CD14-positive monocyte (primary cell): ENCODE data around the gene E2F4. TPM values are rescaled to one million over a fixed set of nuclear protein-coding genes. Genes with fewer than 3 reads are reported as not detected.

Experiments used
- DNase-seq, 3 donors: peaks; one replicate each; pipeline ENCODE4 v3.0.0-alpha.2; 2011 to 2022
- H2AFZ ChIP-seq: 2 replicates; pipeline ENCODE4 v1.6.0; 2012; ENCODE audit warnings: mild to moderate bottlenecking, low read depth, low read length, inconsistent platforms; ENCODE audit not compliant: insufficient read depth, poor library complexity, severe bottlenecking
- H3K27ac ChIP-seq, 2 donors: 1 replicate in 1 of 2; 2 replicates in 1 of 2; pipeline ENCODE4 v1.5.1; 2012 to 2013; ENCODE audit warnings: low read length in 2 of 2, control low read depth in 1 of 2, inconsistent platforms in 1 of 2, low read depth in 1 of 2, mild to moderate bottlenecking in 1 of 2
- H3K27me3 ChIP-seq, 2 donors: one replicate each; pipeline versions ENCODE4 v1.6.0 to v1.6.1; 2011 to 2013; ENCODE audit warnings: low read length in 2 of 2; ENCODE audit not compliant: control insufficient read depth in 2 of 2, insufficient read depth in 2 of 2
- H3K36me3 ChIP-seq, 2 donors: replicated peaks in 1 of 2; 1 replicate in 1 of 2; 2 replicates in 1 of 2; pipeline versions ENCODE4 v1.5.1 to v1.6.1; 2012 to 2013; ENCODE audit warnings: low read length in 2 of 2, control low read depth in 1 of 2, inconsistent platforms in 1 of 2, mild to moderate bottlenecking in 1 of 2; ENCODE audit not compliant: insufficient read depth in 2 of 2, control insufficient read depth in 1 of 2
- H3K4me1 ChIP-seq, 2 donors: 1 replicate in 1 of 2; 2 replicates in 1 of 2; pipeline versions ENCODE4 v1.5.1 to v1.6.1; 2012 to 2013; ENCODE audit warnings: low read length in 2 of 2, control low read depth in 1 of 2, inconsistent platforms in 1 of 2, mild to moderate bottlenecking in 1 of 2, moderate library complexity in 1 of 2; ENCODE audit not compliant: insufficient read depth in 2 of 2, control insufficient read depth in 1 of 2
- H3K4me2 ChIP-seq: replicated peaks from 2 replicates; pipeline ENCODE3; 2012; ENCODE audit warnings: low read length, moderate library complexity, mild to moderate bottlenecking; ENCODE audit not compliant: poor library complexity, severe bottlenecking; ENCODE audit errors: extremely low read depth
- H3K4me3 ChIP-seq, 3 experiments: fragments of 200-600 bp in 1 of 3; sonication (generic) in 1 of 3; replicated peaks in 1 of 3; 1 replicate in 2 of 3; 2 replicates in 1 of 3; pipeline ENCODE4 v1.5.1; 2011 to 2013; ENCODE audit warnings: low read length in 3 of 3, mild to moderate bottlenecking in 3 of 3, control low read depth in 2 of 3, low read depth in 2 of 3, inconsistent platforms in 1 of 3, moderate library complexity in 1 of 3
- H3K79me2 ChIP-seq: 2 replicates; pipeline ENCODE4 v1.6.0; 2012; ENCODE audit warnings: mild to moderate bottlenecking, control low read depth, inconsistent platforms, low read length, moderate library complexity; ENCODE audit not compliant: insufficient read depth
- H3K9ac ChIP-seq: 2 replicates; pipeline ENCODE4 v1.6.0; 2017; ENCODE audit warnings: low read length, mild to moderate bottlenecking; ENCODE audit not compliant: insufficient read depth, poor library complexity, severe bottlenecking
- H3K9me3 ChIP-seq, 2 donors: replicated peaks in 1 of 2; 1 replicate in 1 of 2; 2 replicates in 1 of 2; pipeline versions ENCODE4 v1.5.1 to v1.6.1; 2012 to 2013; ENCODE audit warnings: low read length in 2 of 2, control low read depth in 1 of 2; ENCODE audit not compliant: control insufficient read depth in 1 of 2, insufficient read depth in 1 of 2
- H4K20me1 ChIP-seq: 2 replicates; pipeline ENCODE4 v1.6.0; 2012; ENCODE audit warnings: mild to moderate bottlenecking, low read length, control low read depth, moderate library complexity; ENCODE audit not compliant: insufficient read depth
- H3K27ac Mint-ChIP-seq, 7 donors: one replicate each; pipeline ENCODE4 v1.8.0; 2020; ENCODE audit warnings: mild to moderate bottlenecking in 7 of 7, mixed read lengths in 7 of 7, moderate library complexity in 6 of 7, inconsistent platforms in 2 of 7
- H3K27me3 Mint-ChIP-seq, 3 donors: one replicate each; pipeline ENCODE4 v1.8.0; 2021 to 2022; ENCODE audit warnings: low read depth in 3 of 3, mild to moderate bottlenecking in 3 of 3, mixed read lengths in 3 of 3, moderate library complexity in 3 of 3, inconsistent platforms in 1 of 3
- H3K36me3 Mint-ChIP-seq, 2 donors: one replicate each; pipeline ENCODE4 v1.8.0; 2020; ENCODE audit warnings: mixed read lengths in 2 of 2, inconsistent platforms in 1 of 2, mild to moderate bottlenecking in 1 of 2
- H3K4me1 Mint-ChIP-seq: one replicate; pipeline ENCODE4 v1.8.0; 2020; ENCODE audit warnings: mild to moderate bottlenecking, mixed read lengths
- H3K4me3 Mint-ChIP-seq, 2 donors: one replicate each; pipeline ENCODE4 v1.8.0; 2020; ENCODE audit warnings: mild to moderate bottlenecking in 2 of 2, mixed read lengths in 2 of 2, moderate library complexity in 1 of 2
- H3K9me3 Mint-ChIP-seq, 7 donors: one replicate each; pipeline ENCODE4 v1.8.0; 2020 to 2022; ENCODE audit warnings: mixed read lengths in 7 of 7, mild to moderate bottlenecking in 6 of 7, moderate library complexity in 6 of 7, inconsistent platforms in 2 of 7
- CTCF ChIP-seq: fragments of 200-600 bp; IDR thresholded peaks from one replicate; pipeline ENCODE4 v1.8.0; 2022; ENCODE audit warnings: antibody characterized with exemption, mild to moderate bottlenecking
- WGBS: methylation state at CpG from one replicate; pipeline ENCODE4 v1.1.5; 2013; ENCODE audit warnings: missing lambda C conversion rate; ENCODE audit not compliant: insufficient coverage; 5-methylcytosine and 5-hydroxymethylcytosine counted together
- intact Hi-C, 2 donors: fragments of 100-400 bp; cut with micrococcal nuclease; formaldehyde crosslinking; loops; one replicate each; pipeline versions ENCODE4 v1.15.0 to v1.15.1; 2023
- polyA plus RNA-seq, 3 donors: library from polyadenylated mRNA; depleted of rRNA in 1 of 3; unstranded in 2 of 3; stranded (reverse) in 1 of 3; fragments of 300-500 nt in 2 of 3; fragments of >200 nt in 1 of 3; fragmentation: Illumina TruSeq in 2 of 3; gene quantifications; 1 replicate in 2 of 3; 2 replicates in 1 of 3; pipeline ENCODE4 v1.2.3, GENCODE V29; 2012 to 2021

The E2F4 gene
- polyA plus RNA-seq, 3 donors, result 53.1 to 191 (median 61.5) TPM

- H3K4me1 Mint-ChIP-seq, result peaks cover 19% of the 10 kb centered on the region
Observed at GRCh38 chr16:67211674-67212073, 19.7 kb downstream of the E2F4 start.

GRCh38 chr16:67212766-67213165 lies 20.8 kb downstream of the E2F4 start:
- H3K9ac ChIP-seq, result no peak overlapping the region
- no peaks in the 10 kb centered on the region for H3K79me2 ChIP-seq
- no peak overlapping the region for H3K27ac ChIP-seq
- no peak for DNase-seq
- no peaks in the 10 kb centered on the region for H3K9me3 Mint-ChIP-seq
- H3K27ac Mint-ChIP-seq, result no peak overlapping the region
- peaks cover 30% of the 10 kb centered on the region for H3K4me1 Mint-ChIP-seq
- H3K27me3 Mint-ChIP-seq, result peaks cover 0 to 11% (median 7%) of the 10 kb centered on the region in 3 donors
- no peak for TF ChIP-seq CTCF
- H3K4me2 ChIP-seq, result no peak overlapping the region
- intact Hi-C loops, result no loop called here
- H2AFZ ChIP-seq, result no peak overlapping the region
- no peaks in the 10 kb centered on the region for H3K9me3 ChIP-seq
- H3K4me1 ChIP-seq, result peaks cover 17% of the 10 kb centered on the region in 2 donors
- H3K27me3 ChIP-seq, result no peaks in the 10 kb centered on the region
- H3K36me3 ChIP-seq, result no peaks in the 10 kb centered on the region
- H3K36me3 Mint-ChIP-seq, result peaks cover 6 to 7% of the 10 kb centered on the region in 2 donors
- H3K4me3 ChIP-seq, result no peak overlapping the region
- H3K4me3 Mint-ChIP-seq, result no peak overlapping the region
- H4K20me1 ChIP-seq, result no peaks in the 10 kb centered on the region

More at GRCh38 chr16:67211674-67212073, 19.7 kb downstream of the E2F4 start:
- no peaks in the 10 kb centered on the region for H4K20me1 ChIP-seq
- H3K9ac ChIP-seq, result no peak overlapping the region
- no peak for DNase-seq
- Mint-ChIP-seq H3K36me3 (peaks cover 6 to 7% of the 10 kb centered on the region in 2 donors), H3K27me3 (peaks cover 0 to 7% (median 7%) of the 10 kb centered on the region in 3 donors), H3K27ac (no peak overlapping the region), H3K9me3 (peaks cover 0 to 2% (median 0%) of the 10 kb centered on the region in 7 donors), H3K4me3 (no peak overlapping the region)
- H3K4me1 ChIP-seq, result peaks cover 6% of the 10 kb centered on the region in 2 donors
- H2AFZ ChIP-seq, result no peak overlapping the region
- no peak overlapping the region for H3K4me2 ChIP-seq
- intact Hi-C loops, result no loop called here
- peaks cover 0 to 2% of the 10 kb centered on the region in 2 donors for H3K36me3 ChIP-seq
- whole genome bisulfite sequencing, result 96% methylated on average over 7 of the region's 7 CpGs
- H3K27ac ChIP-seq, result no peak overlapping the region
- H3K4me3 ChIP-seq, result no peak overlapping the region
- no peaks in the 10 kb centered on the region for H3K9me3 ChIP-seq
- no peaks in the 10 kb centered on the region for H3K27me3 ChIP-seq
- no peaks in the 10 kb centered on the region for H3K79me2 ChIP-seq
- no peak for TF ChIP-seq CTCF
